GM23338 (cell line): ENCODE data around the gene GPR22.

Source experiments
- CREB1 ChIP-seq: fragments of 250-450 bp; sonication (Bioruptor Pico); IDR thresholded peaks from 2 replicates; pipeline ENCODE4 v1.5.0; 2020; ENCODE audit warnings: low read depth, mild to moderate bottlenecking, moderate library complexity
- EZH2 ChIP-seq: fragments of 200-600 bp; sonication (generic); IDR thresholded peaks from one replicate; pipeline ENCODE4 v1.8.0; 2017; ENCODE audit warnings: antibody characterized with exemption, mild to moderate bottlenecking, low read depth; ENCODE audit not compliant: unreplicated experiment
- EZH2phosphoT487 ChIP-seq: fragments of 200-600 bp; sonication (generic); IDR thresholded peaks from one replicate; pipeline ENCODE4 v1.8.1; 2018; ENCODE audit warnings: antibody characterized with exemption; ENCODE audit not compliant: unreplicated experiment
- POLR2AphosphoS5 ChIP-seq: IDR thresholded peaks from 2 replicates; pipeline ENCODE4 v1.6.1; 2016; ENCODE audit warnings: antibody characterized with exemption, low read depth
- ZNF331 ChIP-seq: fragments of 250-450 bp; sonication (Bioruptor Pico); IDR thresholded peaks from 2 replicates; pipeline ENCODE4 v1.5.0; 2020; ENCODE audit warnings: low read depth, mild to moderate bottlenecking, moderate library complexity
- TF ChIP-seq, protein P1 (sequence below), 2 experiments: fragments of 200-600 bp in 1 of 2; sonication (generic) in 1 of 2; conservative IDR thresholded peaks; 2 replicates each; pipeline versions ENCODE4 v1.5.1 to v1.6.1; 2016 to 2017; ENCODE audit warnings: antibody characterized with exemption in 2 of 2, low read depth in 2 of 2, mild to moderate bottlenecking in 2 of 2, moderate library complexity in 1 of 2
- TF ChIP-seq, protein P2 (sequence below): IDR thresholded peaks from 2 replicates; pipeline ENCODE4 v1.6.1; 2016; ENCODE audit warnings: antibody characterized with exemption
- TF ChIP-seq, protein P3 (sequence below): IDR thresholded peaks from one replicate; pipeline ENCODE4 v1.6.1; 2018; ENCODE audit warnings: antibody characterized with exemption; ENCODE audit not compliant: unreplicated experiment

DNA sequence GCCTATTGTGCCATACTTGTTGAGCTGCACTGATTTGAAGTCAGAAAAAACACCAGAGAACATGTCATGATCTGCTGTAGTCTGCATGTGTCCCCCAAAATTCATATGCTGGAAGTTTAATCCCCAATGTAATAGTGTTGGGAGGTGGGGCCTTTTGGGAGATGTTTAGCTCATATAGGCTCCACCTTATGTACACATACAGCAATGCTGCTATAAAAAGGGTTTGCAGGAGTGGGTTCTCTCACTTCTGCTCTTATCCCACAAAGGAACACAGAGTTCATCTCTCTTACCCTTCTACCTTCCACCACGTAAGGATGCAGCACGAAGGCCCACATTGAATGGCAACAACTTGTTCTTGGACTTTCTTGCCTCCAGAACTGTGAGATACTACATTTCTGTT, 23.0 kb downstream of the GPR22 start:
- TF ChIP-seq EZH2phosphoT487 (no peak), POLR2AphosphoS5 (no peak), CREB1 (CRISPR knock-in tag) (no peak), EZH2 (no peak), ZNF331 (CRISPR knock-in tag) (no peak)
- TF ChIP-seq, protein P1, sequence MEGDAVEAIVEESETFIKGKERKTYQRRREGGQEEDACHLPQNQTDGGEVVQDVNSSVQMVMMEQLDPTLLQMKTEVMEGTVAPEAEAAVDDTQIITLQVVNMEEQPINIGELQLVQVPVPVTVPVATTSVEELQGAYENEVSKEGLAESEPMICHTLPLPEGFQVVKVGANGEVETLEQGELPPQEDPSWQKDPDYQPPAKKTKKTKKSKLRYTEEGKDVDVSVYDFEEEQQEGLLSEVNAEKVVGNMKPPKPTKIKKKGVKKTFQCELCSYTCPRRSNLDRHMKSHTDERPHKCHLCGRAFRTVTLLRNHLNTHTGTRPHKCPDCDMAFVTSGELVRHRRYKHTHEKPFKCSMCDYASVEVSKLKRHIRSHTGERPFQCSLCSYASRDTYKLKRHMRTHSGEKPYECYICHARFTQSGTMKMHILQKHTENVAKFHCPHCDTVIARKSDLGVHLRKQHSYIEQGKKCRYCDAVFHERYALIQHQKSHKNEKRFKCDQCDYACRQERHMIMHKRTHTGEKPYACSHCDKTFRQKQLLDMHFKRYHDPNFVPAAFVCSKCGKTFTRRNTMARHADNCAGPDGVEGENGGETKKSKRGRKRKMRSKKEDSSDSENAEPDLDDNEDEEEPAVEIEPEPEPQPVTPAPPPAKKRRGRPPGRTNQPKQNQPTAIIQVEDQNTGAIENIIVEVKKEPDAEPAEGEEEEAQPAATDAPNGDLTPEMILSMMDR (conservative IDR thresholded peaks at IDR 0.05; ENCODE audit: low read depth in 2 of 2), result no peak
- TF ChIP-seq, protein P2, sequence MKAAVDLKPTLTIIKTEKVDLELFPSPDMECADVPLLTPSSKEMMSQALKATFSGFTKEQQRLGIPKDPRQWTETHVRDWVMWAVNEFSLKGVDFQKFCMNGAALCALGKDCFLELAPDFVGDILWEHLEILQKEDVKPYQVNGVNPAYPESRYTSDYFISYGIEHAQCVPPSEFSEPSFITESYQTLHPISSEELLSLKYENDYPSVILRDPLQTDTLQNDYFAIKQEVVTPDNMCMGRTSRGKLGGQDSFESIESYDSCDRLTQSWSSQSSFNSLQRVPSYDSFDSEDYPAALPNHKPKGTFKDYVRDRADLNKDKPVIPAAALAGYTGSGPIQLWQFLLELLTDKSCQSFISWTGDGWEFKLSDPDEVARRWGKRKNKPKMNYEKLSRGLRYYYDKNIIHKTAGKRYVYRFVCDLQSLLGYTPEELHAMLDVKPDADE, result no peak
- TF ChIP-seq, protein P3, sequence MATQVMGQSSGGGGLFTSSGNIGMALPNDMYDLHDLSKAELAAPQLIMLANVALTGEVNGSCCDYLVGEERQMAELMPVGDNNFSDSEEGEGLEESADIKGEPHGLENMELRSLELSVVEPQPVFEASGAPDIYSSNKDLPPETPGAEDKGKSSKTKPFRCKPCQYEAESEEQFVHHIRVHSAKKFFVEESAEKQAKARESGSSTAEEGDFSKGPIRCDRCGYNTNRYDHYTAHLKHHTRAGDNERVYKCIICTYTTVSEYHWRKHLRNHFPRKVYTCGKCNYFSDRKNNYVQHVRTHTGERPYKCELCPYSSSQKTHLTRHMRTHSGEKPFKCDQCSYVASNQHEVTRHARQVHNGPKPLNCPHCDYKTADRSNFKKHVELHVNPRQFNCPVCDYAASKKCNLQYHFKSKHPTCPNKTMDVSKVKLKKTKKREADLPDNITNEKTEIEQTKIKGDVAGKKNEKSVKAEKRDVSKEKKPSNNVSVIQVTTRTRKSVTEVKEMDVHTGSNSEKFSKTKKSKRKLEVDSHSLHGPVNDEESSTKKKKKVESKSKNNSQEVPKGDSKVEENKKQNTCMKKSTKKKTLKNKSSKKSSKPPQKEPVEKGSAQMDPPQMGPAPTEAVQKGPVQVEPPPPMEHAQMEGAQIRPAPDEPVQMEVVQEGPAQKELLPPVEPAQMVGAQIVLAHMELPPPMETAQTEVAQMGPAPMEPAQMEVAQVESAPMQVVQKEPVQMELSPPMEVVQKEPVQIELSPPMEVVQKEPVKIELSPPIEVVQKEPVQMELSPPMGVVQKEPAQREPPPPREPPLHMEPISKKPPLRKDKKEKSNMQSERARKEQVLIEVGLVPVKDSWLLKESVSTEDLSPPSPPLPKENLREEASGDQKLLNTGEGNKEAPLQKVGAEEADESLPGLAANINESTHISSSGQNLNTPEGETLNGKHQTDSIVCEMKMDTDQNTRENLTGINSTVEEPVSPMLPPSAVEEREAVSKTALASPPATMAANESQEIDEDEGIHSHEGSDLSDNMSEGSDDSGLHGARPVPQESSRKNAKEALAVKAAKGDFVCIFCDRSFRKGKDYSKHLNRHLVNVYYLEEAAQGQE, result no peak
